ENCODE results near the gene SERPINA12.

GRCh38 chr14:94517641-94518257, 8.5 kb upstream of the SERPINA12 start:
- no peak for TF ChIP-seq CTCF (IDR thresholded peaks at IDR 0.05)
- no peak for TF ChIP-seq POLR2A (IDR thresholded peaks at IDR 0.05)
